HL-60/S4 (cell line): Measurements from ENCODE around the gene UQCRQ.

Source experiments
- in situ Hi-C: fragments of 300-500 bp; cut with MboI; formaldehyde crosslinking; loops from 2 replicates; pipeline ENCODE4 v1.14.3; 2022; ENCODE audit warnings: low sequenced_read_pairs

The UQCRQ gene

DNA sequence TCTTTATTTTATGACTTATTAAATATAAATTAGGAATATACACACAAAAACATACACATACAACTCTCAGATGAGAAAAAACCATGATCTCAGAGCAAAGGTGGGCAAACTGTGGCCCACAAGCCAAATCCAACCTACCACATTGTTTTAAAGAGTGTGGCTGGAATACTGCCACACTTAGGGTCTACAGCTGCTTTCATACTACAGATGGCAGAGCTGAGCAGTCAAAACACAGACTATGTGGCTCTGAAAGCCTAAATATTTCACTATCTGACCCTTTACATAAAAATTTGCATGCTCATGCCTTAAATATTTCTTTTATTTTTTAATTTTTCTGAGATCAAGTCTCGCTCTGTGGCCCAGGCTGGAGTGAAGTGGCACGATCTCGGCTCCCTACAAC, 35.3 kb downstream of the UQCRQ start:
- in situ Hi-C loops: no loop called here

DNA sequence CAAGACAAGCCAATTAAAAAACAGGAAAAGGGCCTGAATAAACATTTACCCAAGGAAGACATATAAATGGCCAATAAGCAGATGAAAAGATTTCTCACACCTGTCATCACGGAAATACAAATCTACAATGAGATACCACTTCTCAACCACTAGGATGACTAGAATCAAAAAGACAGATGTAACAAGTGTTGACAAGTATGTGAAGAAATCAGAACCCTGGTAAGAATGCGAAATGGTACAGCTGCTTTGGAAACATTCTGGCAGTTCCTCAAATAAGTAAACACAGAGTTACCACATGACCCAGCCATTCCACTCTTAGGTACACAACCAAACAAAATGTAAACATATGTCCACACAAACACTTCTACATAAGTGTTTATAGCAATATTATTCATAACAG, 39.5 kb downstream of the UQCRQ start:
- in situ Hi-C loops: no loop called here

- in situ Hi-C loops: no loop called here
Measured at GRCh38 chr5:132907161-132907560, 40.7 kb downstream of the UQCRQ start.

DNA sequence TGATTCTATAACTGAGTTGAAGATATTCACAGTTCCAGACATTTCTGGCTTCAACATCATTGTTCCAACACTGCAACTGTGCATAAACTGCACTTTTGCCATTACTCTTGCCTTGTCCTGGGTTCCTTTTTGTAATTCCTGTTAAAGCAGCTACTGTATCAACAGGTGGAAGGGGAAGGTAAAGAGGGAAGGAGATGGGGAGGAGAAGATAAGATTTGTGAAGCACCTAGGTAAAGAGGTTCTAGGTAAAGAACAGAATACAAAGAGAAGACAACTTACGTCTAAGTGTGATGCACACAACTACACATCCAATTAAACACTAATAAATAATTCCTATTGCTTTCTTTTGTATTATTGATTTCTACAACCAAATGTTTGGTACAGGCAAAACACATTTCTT, 43.3 kb downstream of the UQCRQ start:
- in situ Hi-C loops: no loop called here

DNA sequence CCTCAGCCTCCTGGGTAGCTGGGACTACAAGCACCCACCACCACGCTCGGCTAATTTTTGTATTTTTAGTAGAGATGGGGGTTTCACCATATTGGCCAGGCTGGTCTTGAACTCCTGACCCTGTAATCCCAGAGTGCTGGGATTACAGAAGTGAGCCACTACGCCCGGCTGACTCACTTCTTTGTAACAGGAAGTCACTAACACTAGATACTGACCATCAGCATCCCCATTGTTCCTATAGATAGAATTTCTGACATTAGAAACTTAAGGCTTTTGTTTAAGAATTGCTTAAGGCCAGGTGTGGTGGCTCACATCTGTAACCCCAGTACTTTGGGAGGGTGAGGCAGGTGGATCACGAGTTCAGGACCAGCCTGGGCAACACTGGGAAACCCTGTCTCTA, 49.2 kb downstream of the UQCRQ start:
- in situ Hi-C loops: no loop called here

GRCh38 chr5:132916086-132916485, 49.6 kb downstream of the UQCRQ start:
- in situ Hi-C loops: no loop called here
